OCI-LY7 (cell line): ENCODE data around the gene ZNF594. TPM values are rescaled to one million over a fixed set of nuclear protein-coding genes. Genes with fewer than 3 reads are reported as not detected.
"Not testable (repeated sequence)": the region's sequence is repeated elsewhere in the genome, so short reads cannot be mapped to it uniquely, and the experiment has no call there.

Source experiments
- BruUV-seq: library from RNA; stranded (reverse); fragments of 400-500 nt; replicated peaks from 2 replicates; lab custom pipeline; 2021; lab: Mats Ljungman, UMichigan
- CTCF ChIA-PET: fragments of 300-600 bp; sonication (Branson Sonifier 250); formaldehyde crosslinking; loops from one replicate; lab custom pipeline; 2022; ENCODE audit warnings: antibody characterized with exemption; ENCODE audit not compliant: unreplicated experiment; lab: Charles Lee
- POLR2A ChIA-PET: fragments of 300-600 bp; sonication (Branson Sonifier 250); formaldehyde crosslinking; loops from one replicate; lab custom pipeline; 2022; ENCODE audit warnings: antibody characterized with exemption; lab: Charles Lee
- DNase-seq: peaks from one replicate; pipeline ENCODE4 v3.0.0-alpha.2; 2015; ENCODE audit warnings: low spot score
- H2AFZ ChIP-seq: fragments of 200-600 bp; sonication (generic), shearing (Covaris generic); 2 replicates; pipeline ENCODE4 v1.6.1; 2014; ENCODE audit warnings: mild to moderate bottlenecking, antibody characterized with exemption, low read length, moderate library complexity
- H3K27ac ChIP-seq: fragments of 200-600 bp; sonication (generic); 2 replicates; pipeline ENCODE4 v1.5.1; 2014; ENCODE audit warnings: mixed run types, low read depth, mild to moderate bottlenecking, moderate library complexity, low read length, inconsistent platforms; ENCODE audit not compliant: poor library complexity, severe bottlenecking
- H3K36me3 ChIP-seq: fragments of 200-600 bp; sonication (generic); 2 replicates; pipeline ENCODE4 v1.6.1; 2014; ENCODE audit warnings: mild to moderate bottlenecking, antibody characterized with exemption, low read length, moderate library complexity, mixed read lengths; ENCODE audit not compliant: insufficient read depth
- H3K4me1 ChIP-seq: fragments of 200-600 bp; sonication (generic); 2 replicates; pipeline ENCODE4 v1.5.1; 2014; ENCODE audit warnings: mild to moderate bottlenecking, low read length; ENCODE audit not compliant: insufficient read depth, poor library complexity, severe bottlenecking
- H3K4me2 ChIP-seq: fragments of 200-600 bp; sonication (generic); 2 replicates; pipeline ENCODE4 v1.6.1; 2014; ENCODE audit warnings: mild to moderate bottlenecking, low read length
- H3K4me3 ChIP-seq: fragments of 200-600 bp; sonication (generic); 2 replicates; pipeline ENCODE4 v1.5.1; 2014; ENCODE audit warnings: mild to moderate bottlenecking, low read depth, low read length; ENCODE audit not compliant: poor library complexity, severe bottlenecking
- H3K79me2 ChIP-seq: fragments of 200-600 bp; sonication (generic); 2 replicates; pipeline ENCODE4 v1.6.1; 2016; ENCODE audit warnings: low read depth, mild to moderate bottlenecking, low read length, moderate library complexity, mixed read lengths; ENCODE audit not compliant: insufficient read depth
- H3K9me2 ChIP-seq: fragments of 200-600 bp; sonication (generic); 2 replicates; pipeline ENCODE4 v1.6.1; 2016; ENCODE audit warnings: mild to moderate bottlenecking, low read length, mixed read lengths; ENCODE audit not compliant: insufficient read depth
- H3K9me3 ChIP-seq: fragments of 200-600 bp; sonication (generic); 2 replicates; pipeline ENCODE4 v1.6.1; 2014; ENCODE audit warnings: mild to moderate bottlenecking, mixed run types, low read length, mixed read lengths
- H4K20me1 ChIP-seq: fragments of 200-600 bp; sonication (generic); 2 replicates; pipeline ENCODE4 v1.6.1; 2014; ENCODE audit warnings: mild to moderate bottlenecking, antibody characterized with exemption, low read length, moderate library complexity, mixed read lengths; ENCODE audit not compliant: insufficient read depth
- CTCF ChIP-seq: fragments of 200-600 bp; sonication (generic); conservative IDR thresholded peaks from 2 replicates; pipeline ENCODE4 v1.5.1; 2014; ENCODE audit warnings: mild to moderate bottlenecking, antibody characterized with exemption, low read length, moderate library complexity, mixed read lengths
- EZH2phosphoT487 ChIP-seq: fragments of 200-600 bp; sonication (generic); IDR thresholded peaks from 2 replicates; pipeline ENCODE4 v1.6.1; 2018; ENCODE audit warnings: low read depth, borderline replicate concordance, mild to moderate bottlenecking, mixed run types, antibody characterized with exemption, low read length, moderate library complexity, mixed read lengths
- intact Hi-C: fragments of 100-400 bp; cut with micrococcal nuclease; formaldehyde crosslinking; loops from one replicate; pipeline ENCODE4 v1.10.0; 2022; ENCODE audit not compliant: unreplicated experiment
- total RNA-seq, 2 experiments: library from RNA; depleted of rRNA in 1 of 2; stranded (reverse); fragments of >200 nt in 1 of 2; shearing (Covaris generic) in 1 of 2; gene quantifications; 2 replicates each; pipeline ENCODE4 v1.2.3, GENCODE V29; 2014 to 2022

The ZNF594 gene
- total RNA-seq, 2 experiments from 2014 or later, result 32.1 to 43.4 TPM

GRCh38 chr17:5234645-5235576, 43.2 kb upstream of the ZNF594 start, which contains the start of gene SCIMP:
Gene SCIMP, minus strand, starts transcription at chr17:5234860. Its CDS starts 105 bp downstream, at chr17:5234755.
- peak; percentile 71 for DNase-seq
- H3K4me1 ChIP-seq, result peaks cover 75% of the 10 kb centered on the region
- no TSS peak for BruUV-seq
- TF ChIP-seq EZH2phosphoT487, result no peak
- no peak for TF ChIP-seq CTCF
- no peaks in the 10 kb centered on the region for H3K79me2 ChIP-seq
- no peaks in the 10 kb centered on the region for H3K9me2 ChIP-seq
- no peaks in the 10 kb centered on the region for H3K36me3 ChIP-seq
- H3K4me3 ChIP-seq, result no peak within 1 kb of the TSS
- peak within 1 kb of the TSS; percentile 71 for H2AFZ ChIP-seq
- CTCF ChIA-PET, result no interaction called here
- H3K4me2 ChIP-seq, result peak within 1 kb of the TSS; percentile 51
- H3K9me3 ChIP-seq, result no peaks in the 10 kb centered on the region
- intact Hi-C loops, result no loop called here
- no peaks in the 10 kb centered on the region for H4K20me1 ChIP-seq
- POLR2A ChIA-PET, result interaction anchor here (1.2 to 1.3 kb wide), 2 partner anchors 14 to 23 kb away, joined by 3 to 5 read pairs; no protein-coding TSS in a partner anchor
- peak within 1 kb of the TSS; percentile 42 for H3K27ac ChIP-seq

GRCh38 chr17:5233492-5233891, 41.8 kb upstream of the ZNF594 start:
- DNase-seq, H4K20me1 ChIP-seq, H3K9me2 ChIP-seq, H3K27ac ChIP-seq, CTCF ChIA-PET, H3K36me3 ChIP-seq, POLR2A ChIA-PET, H3K79me2 ChIP-seq, H3K9me3 ChIP-seq, intact Hi-C loops, BruUV-seq, H3K4me3 ChIP-seq: not testable (repeated sequence)
- peaks cover 81% of the 10 kb centered on the region for H3K4me1 ChIP-seq
- H3K4me2 ChIP-seq, result peak overlapping the region; percentile 18; the same call in 1 of the 2 replicates
- H2AFZ ChIP-seq, result peak overlapping the region; percentile 71; the same call in 1 of the 2 replicates

GRCh38 chr17:5226940-5227878, 35.5 kb upstream of the ZNF594 start:
- Histone ChIP-seq H4K20me1 (no peaks in the 10 kb centered on the region), H2AFZ (peak overlapping the region; percentile 54; the same call in 1 of the 2 replicates), H3K27ac (peak overlapping the region; percentile 56), H3K9me2 (no peaks in the 10 kb centered on the region), H3K4me2 (peak overlapping the region; percentile 63), H3K4me3 (no peak overlapping the region), H3K36me3 (no peaks in the 10 kb centered on the region), H3K79me2 (no peaks in the 10 kb centered on the region), H3K9me3 (no peaks in the 10 kb centered on the region), H3K4me1 (peaks cover 89% of the 10 kb centered on the region)
- ChIA-PET CTCF (interaction anchor here (0.6 to 1.7 kb wide), 3 partner anchors 11 to 166 kb away, joined by 3 to 6 read pairs (median 3); no protein-coding TSS in a partner anchor), POLR2A (interaction anchor here (0.6 to 5.4 kb wide), 4 partner anchors 15 to 73 kb away, joined by 4 to 36 read pairs (median 6); no protein-coding TSS in a partner anchor)
- no peak for TF ChIP-seq EZH2phosphoT487
- no peak for TF ChIP-seq CTCF
- DNase-seq, result peak; percentile 71
- no TSS peak for BruUV-seq
- intact Hi-C loops, result no loop called here
